Tibial nerve (tissue), 4 donors: ENCODE results near the gene PCAT7. TPM values are rescaled to one million over a fixed set of nuclear protein-coding genes. Genes with fewer than 3 reads are reported as not detected.
"Not testable (repeated sequence)": the region's sequence is repeated elsewhere in the genome, so short reads cannot be mapped to it uniquely, and the experiment has no call there.

ENCODE experiments used
- DNase-seq, 2 donors: peaks; one replicate each; pipeline ENCODE4 v3.0.0-alpha.2; 2019; ENCODE audit warnings: low spot score in 2 of 2
- H3K27ac ChIP-seq, 4 donors: fragments of 200-600 bp; sonication (generic) in 3 of 4; one replicate each; pipeline ENCODE4 v1.5.1; 2017 to 2019; ENCODE audit warnings: mild to moderate bottlenecking in 1 of 4
- H3K27me3 ChIP-seq, 2 donors: fragments of 200-600 bp; sonication (generic) in 1 of 2; one replicate each; pipeline versions ENCODE4 v1.5.1 to v1.6.0; 2017 to 2019
- H3K36me3 ChIP-seq, 3 donors: fragments of 200-600 bp; sonication (generic); one replicate each; pipeline ENCODE4 v1.5.1; 2018 to 2019
- H3K4me1 ChIP-seq, 4 donors: fragments of 200-600 bp; sonication (generic) in 3 of 4; one replicate each; pipeline ENCODE4 v1.5.1; 2017 to 2019
- H3K4me3 ChIP-seq, 4 donors: fragments of 200-600 bp; sonication (generic) in 3 of 4; one replicate each; pipeline ENCODE4 v1.5.1; 2017 to 2019; ENCODE audit warnings: mild to moderate bottlenecking in 1 of 4, moderate library complexity in 1 of 4
- H3K9me3 ChIP-seq, 4 donors: fragments of 200-600 bp; sonication (generic) in 3 of 4; one replicate each; pipeline ENCODE4 v1.5.1; 2017 to 2019
- CTCF ChIP-seq, 5 experiments: fragments of 200-600 bp in 3 of 5; fragments of 450-650 bp in 2 of 5; sonication (generic) in 3 of 5; IDR thresholded peaks; one replicate each; pipeline ENCODE4 v1.5.1; 2016 to 2019; ENCODE audit warnings: antibody characterized with exemption in 5 of 5, mild to moderate bottlenecking in 3 of 5, moderate library complexity in 2 of 5
- EP300 ChIP-seq, 2 donors: sonication (generic); formaldehyde crosslinking; IDR thresholded peaks; one replicate each; pipeline ENCODE4 v1.6.1; 2017; ENCODE audit warnings: antibody characterized with exemption in 2 of 2, mild to moderate bottlenecking in 1 of 2
- POLR2A ChIP-seq, 2 donors: fragments of 450-650 bp; IDR thresholded peaks; one replicate each; pipeline ENCODE4 v1.6.1; 2017; ENCODE audit warnings: antibody characterized with exemption in 2 of 2, mild to moderate bottlenecking in 2 of 2, moderate library complexity in 2 of 2
- whole genome bisulfite sequencing, 2 donors: methylation state at CpG; one replicate each; pipeline ENCODE4 v1.1.5; 2018; 5-methylcytosine and 5-hydroxymethylcytosine counted together
- total RNA-seq, 4 donors: library from RNA; depleted of rRNA; stranded (reverse); fragments of >200 nt; gene quantifications; one replicate each; pipeline ENCODE4 v1.1.0, GENCODE V29; 2016

PCAT7 gene
- total RNA-seq, 4 donors from 2014 or later, result 0.22 TPM; not detected in 3

- no peak overlapping the region for H3K4me3 ChIP-seq
- no peaks in the 10 kb centered on the region for H3K27me3 ChIP-seq
- DNase-seq, result no peak
- WGBS, 2 donors, result 94 to 96% methylated on average over 4 of the region's 4 CpGs
- no peaks in the 10 kb centered on the region for H3K9me3 ChIP-seq
- no peaks in the 10 kb centered on the region for H3K36me3 ChIP-seq
- no peaks in the 10 kb centered on the region for H3K4me1 ChIP-seq
- TF ChIP-seq POLR2A (IDR thresholded peaks at IDR 0.05) (no peak), CTCF (IDR thresholded peaks at IDR 0.05) (no peak), EP300 (IDR thresholded peaks at IDR 0.05) (no peak)
- H3K27ac ChIP-seq, result no peak overlapping the region
Measured at GRCh38 chr9:94528886-94529285, 26.0 kb upstream of the PCAT7 start.

GRCh38 chr9:94533155-94533554 lies 21.7 kb upstream of the PCAT7 start:
- no peaks in the 10 kb centered on the region for H3K4me1 ChIP-seq
- no peak for DNase-seq
- no peaks in the 10 kb centered on the region for H3K9me3 ChIP-seq
- no peak overlapping the region for H3K4me3 ChIP-seq
- no peaks in the 10 kb centered on the region for H3K36me3 ChIP-seq
- no peak overlapping the region for H3K27ac ChIP-seq
- WGBS, 2 donors, result 58 to 59% methylated on average over 1 of the region's 1 CpG
- no peaks in the 10 kb centered on the region for H3K27me3 ChIP-seq
- TF ChIP-seq EP300 (IDR thresholded peaks at IDR 0.05), result no peak

- TF ChIP-seq CTCF (IDR thresholded peaks at IDR 0.05) (no peak), EP300 (IDR thresholded peaks at IDR 0.05) (no peak), POLR2A (IDR thresholded peaks at IDR 0.05) (no peak)
- Histone ChIP-seq H3K36me3 (no peaks in the 10 kb centered on the region), H3K4me3 (no peak overlapping the region), H3K27me3 (no peaks in the 10 kb centered on the region), H3K9me3 (no peaks in the 10 kb centered on the region), H3K4me1 (no peaks in the 10 kb centered on the region), H3K27ac (no peak overlapping the region)
- 71 to 76% methylated on average over 10 of the region's 10 CpGs for WGBS, 2 donors
- DNase-seq, result no peak
Measured at GRCh38 chr9:94533601-94534000, 21.3 kb upstream of the PCAT7 start.

DNA sequence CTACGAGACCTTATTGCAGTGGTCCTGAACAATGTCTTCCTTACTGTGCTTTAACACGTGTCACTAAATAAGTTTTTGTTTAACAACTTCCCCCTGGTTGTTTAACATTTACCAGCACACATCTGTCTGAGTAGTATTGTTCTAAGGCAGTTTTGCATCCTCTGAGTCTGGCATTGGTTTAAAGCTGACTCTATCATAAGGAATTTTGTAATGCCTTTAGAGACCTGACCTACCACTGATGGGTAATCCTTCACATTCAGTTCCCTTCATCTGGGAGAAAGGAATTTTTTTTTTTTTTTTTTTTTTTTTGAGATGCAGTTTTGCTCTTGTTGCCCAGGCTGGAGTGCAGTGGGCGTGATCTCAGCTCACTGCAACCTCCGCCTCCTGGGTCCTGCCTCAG lies 20.0 kb upstream of the PCAT7 start:
- H3K27ac ChIP-seq, result no peak overlapping the region
- H3K4me3 ChIP-seq, result no peak overlapping the region
- H3K4me1 ChIP-seq, result no peaks in the 10 kb centered on the region
- H3K9me3 ChIP-seq, result no peaks in the 10 kb centered on the region
- no peaks in the 10 kb centered on the region for H3K27me3 ChIP-seq
- TF ChIP-seq CTCF (IDR thresholded peaks at IDR 0.05) (no peak), EP300 (IDR thresholded peaks at IDR 0.05) (no peak), POLR2A (IDR thresholded peaks at IDR 0.05) (no peak)
- WGBS, 2 donors, result 61 to 65% methylated on average over 4 of the region's 4 CpGs
- H3K36me3 ChIP-seq, result no peaks in the 10 kb centered on the region
- no peak for DNase-seq

DNA sequence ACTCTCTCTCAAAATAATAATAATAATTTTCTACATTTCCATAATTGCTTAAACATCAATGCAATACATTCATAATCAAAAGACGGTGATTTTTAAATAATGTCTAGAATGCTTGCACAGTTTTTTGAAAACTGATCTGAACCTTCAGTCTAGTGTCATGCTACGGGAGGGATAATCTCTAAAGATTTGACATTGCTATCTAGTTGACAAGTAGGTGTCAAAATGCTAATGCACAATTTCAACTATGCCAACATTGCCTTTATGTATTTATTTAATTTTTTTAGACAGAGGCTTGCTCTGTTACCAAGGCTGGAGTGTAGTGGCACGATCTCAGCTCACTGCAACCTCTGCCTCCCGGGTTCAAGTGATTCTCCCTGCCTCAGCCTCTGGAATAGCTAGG lies 16.0 kb upstream of the PCAT7 start:
- Histone ChIP-seq H3K27me3 (no peaks in the 10 kb centered on the region), H3K9me3 (no peaks in the 10 kb centered on the region), H3K4me3 (no peak overlapping the region), H3K4me1 (no peaks in the 10 kb centered on the region), H3K36me3 (no peaks in the 10 kb centered on the region), H3K27ac (no peak overlapping the region)
- TF ChIP-seq CTCF (IDR thresholded peaks at IDR 0.05), result no peak
- TF ChIP-seq EP300 (IDR thresholded peaks at IDR 0.05), result no peak
- no peak for TF ChIP-seq POLR2A (IDR thresholded peaks at IDR 0.05)
- 83 to 89% methylated on average over 4 of the region's 4 CpGs for WGBS, 2 donors
- DNase-seq, result no peak

GRCh38 chr9:94544335-94544734 lies 10.5 kb upstream of the PCAT7 start:
- H3K36me3 ChIP-seq, H3K27me3 ChIP-seq, H3K9me3 ChIP-seq, H3K4me1 ChIP-seq, H3K27ac ChIP-seq, DNase-seq, H3K4me3 ChIP-seq: not testable (repeated sequence)
- WGBS, 2 donors, result 74 to 79% methylated on average over 5 of the region's 5 CpGs
